Measurements from ENCODE around the gene OBSCN.
A peak's percentile ranks its signal among the peaks of the same experiment; 100 is the strongest.
"Not testable (repeated sequence)": the region's sequence is repeated elsewhere in the genome, so short reads cannot be mapped to it uniquely, and the experiment has no call there.

OBSCN gene

DNA sequence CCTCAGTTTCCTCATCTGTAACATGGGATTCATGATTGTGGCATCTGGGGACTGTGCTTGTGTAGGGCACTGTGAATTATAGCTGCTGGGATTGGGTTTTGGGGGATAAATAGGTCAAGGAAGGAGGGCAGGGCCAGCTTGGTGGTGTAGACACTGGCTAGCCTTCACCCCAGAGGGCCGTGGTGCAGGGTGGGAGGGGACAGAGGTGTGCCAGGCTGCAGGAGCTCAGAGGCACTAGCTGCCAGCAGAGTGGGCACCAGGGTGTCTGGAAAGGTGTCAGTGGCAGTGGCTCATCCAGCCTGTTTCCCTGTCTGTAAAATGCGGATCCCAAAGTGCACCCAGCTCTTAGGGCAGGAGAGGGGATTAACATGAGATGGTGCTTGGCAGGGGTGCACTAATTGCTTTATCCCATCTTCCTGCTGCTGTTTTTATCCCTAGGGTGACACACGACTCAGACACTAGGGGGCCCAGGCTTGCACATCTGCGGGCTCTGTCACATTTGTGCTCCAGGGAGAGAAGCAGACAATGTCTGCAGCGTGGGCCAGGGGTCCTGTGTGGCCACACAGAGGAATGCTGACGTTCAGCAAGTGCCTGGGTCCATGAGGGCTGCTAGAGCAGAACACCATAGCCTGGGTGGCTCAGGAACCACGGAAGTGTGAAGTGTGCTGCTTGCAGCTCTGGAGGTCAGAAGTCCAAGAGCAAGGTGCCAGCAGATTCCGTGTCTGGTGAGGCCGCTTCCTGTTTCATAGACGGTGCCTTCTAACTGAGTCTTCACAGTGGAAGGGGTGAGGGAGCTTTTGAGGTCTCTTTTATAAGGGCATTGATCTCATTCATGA, 19.3 kb downstream of the OBSCN start:
- peak; percentile 58 for DNase-seq (ENCODE audit: low spot score)

DNA sequence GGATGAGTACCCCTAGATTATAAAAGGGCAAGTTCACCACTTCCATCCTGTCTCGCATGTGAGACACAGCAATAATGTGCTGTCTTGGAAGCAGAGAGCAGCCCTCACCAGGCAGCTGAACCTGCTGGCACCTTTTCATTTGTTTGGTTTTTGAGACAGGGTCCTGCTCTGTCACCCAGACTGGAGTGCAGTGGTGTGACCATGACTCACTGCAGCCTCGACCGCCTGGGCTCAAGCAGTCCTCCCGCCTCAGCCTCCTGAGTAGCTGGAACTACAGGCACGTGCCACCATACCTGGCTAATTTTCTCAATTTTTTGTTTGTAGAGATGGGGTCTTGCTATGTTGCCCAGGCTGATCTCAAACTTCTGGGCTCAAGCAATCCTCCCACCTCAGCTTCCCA, 20.3 kb downstream of the OBSCN start:
- not testable (repeated sequence) for DNase-seq (ENCODE audit: low spot score)

DNA sequence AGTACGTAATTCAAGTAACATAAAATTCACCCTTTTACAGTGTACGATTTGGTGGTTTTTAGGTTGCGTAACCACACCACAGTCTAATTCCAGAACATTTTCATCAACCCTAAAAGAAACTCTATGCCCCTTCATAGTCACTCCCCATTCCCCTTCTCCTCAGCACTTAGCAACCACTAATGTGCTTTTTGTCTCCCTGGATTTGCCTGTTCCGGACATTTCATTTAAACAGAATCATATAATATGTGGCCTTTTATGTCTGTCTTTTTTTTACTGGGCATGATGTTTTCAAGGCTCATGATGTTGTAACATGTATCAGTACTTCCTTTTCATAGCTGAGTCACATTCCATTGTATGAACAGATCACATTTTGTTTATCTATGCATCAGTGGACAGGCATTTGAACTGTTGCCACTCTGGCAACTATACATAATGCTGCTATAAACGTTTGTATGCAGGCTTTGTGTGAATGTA, 20.8 kb downstream of the OBSCN start:
- peak; percentile 57 for DNase-seq (ENCODE audit: low spot score)

DNA sequence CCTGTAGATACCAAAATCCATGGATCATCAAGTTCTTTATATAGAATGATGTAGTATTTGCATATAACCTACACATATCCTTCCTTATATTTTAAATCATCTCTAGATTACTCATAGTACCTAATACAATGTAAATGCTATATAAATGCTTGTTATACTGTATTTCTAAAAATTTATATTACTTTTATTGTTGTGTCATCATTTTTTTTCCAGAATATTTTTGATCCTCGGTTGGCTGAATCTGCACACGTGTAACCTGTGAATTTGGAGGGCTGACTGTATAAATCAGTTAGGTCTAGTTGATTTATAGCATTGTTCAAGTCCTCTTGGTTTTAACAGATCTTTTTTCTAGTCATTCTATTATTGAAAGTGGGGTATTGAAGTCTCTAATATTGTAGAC, 23.3 kb downstream of the OBSCN start:
- DNase-seq (ENCODE audit: low spot score), result no peak

DNA sequence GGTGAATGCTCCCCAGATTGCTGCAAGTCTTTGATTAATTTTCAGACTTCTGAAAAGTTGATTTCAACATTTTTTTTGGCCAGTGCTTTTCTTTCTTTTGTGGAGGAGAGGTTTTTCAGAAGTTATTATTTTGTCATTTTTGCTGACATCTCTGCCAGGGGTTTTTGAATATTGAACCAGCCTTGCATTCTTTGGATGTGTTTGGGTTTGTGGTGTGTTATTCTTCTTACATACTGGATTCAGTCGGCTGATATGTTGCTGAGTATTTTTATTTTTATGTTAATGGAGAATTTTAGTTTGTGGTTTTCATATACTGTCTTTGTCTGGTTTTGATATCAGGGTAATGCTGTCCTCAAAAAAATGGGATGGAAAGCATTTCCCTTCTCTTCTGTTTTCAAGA, 25.3 kb downstream of the OBSCN start:
- no peak for DNase-seq (ENCODE audit: low spot score)

DNA sequence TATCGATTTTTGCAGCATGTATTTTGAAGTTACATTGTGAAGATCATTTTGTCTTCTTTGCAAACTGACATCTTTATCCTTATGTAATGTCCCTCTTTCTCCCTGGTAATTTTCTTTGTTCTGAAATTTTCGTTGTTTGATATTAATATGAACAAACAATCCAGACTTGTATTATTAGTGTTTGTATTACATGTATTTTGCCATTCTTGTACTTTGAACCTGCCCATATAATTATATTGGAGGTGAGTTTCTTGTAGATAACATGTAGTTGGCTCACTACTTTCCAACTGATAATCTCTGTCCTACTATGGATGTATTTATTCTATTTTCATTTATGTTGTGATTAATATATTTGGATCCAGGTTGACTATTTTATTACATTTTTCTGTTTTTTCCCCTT, 27.1 kb downstream of the OBSCN start:
- no peak for DNase-seq (ENCODE audit: low spot score)

DNA sequence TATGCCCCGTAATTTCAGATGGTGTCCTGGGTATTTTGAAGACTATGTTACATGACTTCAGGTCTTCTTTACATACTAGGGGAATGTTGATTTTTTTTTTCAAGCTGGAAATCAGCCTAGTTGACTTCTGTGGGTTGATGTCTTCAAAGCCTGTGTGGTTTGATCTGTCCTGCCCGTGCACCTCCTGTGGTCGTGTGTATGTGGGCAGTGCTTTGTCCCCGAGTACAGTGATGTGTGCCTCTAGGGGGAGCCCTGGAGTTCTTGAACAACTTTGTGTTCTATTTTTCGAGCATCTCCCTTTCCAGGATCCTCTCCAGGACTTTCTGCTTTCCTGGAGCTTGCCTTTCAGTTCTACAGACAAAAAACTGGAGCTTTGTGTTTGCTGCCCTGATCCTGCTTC, 28.9 kb downstream of the OBSCN start:
- DNase-seq (ENCODE audit: low spot score), result peak; percentile 42

DNA sequence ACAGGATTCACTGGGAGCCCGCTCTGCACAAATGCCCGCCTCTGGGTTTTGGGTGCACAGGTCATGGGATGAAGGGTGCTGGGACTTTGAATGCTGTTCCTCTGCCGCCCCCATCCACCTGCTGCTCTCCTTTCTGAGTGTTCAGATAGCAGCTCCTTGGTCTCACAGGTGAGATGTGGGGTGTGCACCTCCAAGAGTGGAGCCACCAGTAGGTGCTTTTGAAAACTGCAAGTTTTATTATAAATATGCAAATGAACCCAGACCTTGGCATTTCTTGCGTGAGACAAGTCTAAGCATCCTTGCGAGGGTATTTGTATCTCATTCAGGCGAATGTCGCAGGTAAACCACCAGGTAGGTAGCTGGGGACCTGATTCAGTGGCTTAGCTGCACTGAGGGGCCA, 30.2 kb downstream of the OBSCN start:
- DNase-seq (ENCODE audit: low spot score), result no peak

DNA sequence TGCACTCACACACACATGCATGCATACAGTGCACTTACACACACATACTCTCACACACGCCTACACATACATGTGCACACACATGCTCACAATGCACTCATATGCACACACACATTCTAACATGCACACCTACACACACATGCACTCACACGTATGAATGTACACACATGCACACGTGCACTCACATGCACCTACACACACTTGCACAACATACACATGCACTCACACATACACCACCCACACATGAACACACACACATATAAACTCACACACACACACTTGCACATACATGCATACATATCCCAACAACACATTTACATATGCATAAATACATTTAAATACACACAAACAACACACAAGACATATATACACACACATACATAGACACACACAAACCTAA, 30.6 kb downstream of the OBSCN start:
- DNase-seq (ENCODE audit: low spot score), result no peak

DNA sequence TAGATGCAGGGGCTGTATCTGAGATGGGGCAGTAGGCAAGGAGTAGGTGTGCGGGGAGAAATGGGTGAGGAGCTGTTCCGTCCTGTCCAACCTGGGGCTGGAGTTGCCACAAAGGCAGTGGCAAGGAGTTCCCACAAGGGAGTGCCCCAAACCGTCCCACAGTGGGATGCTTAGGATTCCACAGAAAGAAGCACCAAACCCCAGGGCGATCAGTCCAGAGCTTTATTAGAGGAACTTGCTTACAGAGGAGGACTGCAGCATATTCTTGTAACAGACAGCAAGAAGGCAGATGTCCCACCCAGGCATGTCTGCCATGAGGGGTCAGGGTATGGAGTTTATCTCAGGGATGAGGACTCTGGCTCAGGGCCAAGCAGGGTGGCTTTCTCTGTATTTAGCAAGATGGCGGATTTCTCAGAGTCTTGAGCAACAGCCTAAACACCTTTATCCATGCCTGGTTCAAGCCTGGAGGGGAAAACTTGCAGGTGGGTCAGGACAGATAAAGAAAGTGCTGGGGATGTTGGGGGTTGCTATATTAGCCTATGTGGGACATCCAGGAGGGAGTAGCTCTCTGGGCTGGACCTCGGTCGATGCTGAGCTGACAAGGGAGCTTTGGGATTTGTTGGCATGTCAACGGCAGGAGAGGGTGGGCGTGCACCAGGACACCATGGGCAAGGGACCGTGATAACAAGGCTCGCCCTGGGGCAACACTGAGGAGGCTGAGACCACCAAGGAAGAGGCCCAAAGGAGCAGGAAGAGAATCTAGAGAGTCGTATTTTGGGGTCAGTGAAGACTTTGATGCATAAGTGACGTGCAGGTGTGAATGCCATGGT, 32.8 kb downstream of the OBSCN start:
- DNase-seq (ENCODE audit: low spot score), result no peak

DNA sequence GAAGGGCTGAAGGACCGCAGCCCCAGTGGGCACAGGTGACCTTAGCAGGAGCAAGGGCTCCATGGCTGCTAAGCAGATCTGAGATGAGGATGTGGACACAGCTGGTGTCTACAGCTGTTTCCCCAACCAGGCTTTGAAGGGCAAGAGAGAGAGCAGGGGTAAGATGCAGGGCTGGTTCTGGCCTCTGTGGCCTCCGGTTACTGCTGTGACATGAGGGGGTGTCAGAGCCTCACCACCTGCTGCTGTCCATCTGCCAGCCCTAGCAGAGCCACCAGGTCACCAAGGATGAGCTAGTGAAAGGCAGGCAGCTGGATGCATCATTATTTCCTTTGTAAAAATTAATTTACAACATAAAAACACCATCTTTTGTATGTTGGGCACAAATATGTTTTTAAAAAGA, 33.4 kb downstream of the OBSCN start:
- DNase-seq (ENCODE audit: low spot score), result no peak

DNA sequence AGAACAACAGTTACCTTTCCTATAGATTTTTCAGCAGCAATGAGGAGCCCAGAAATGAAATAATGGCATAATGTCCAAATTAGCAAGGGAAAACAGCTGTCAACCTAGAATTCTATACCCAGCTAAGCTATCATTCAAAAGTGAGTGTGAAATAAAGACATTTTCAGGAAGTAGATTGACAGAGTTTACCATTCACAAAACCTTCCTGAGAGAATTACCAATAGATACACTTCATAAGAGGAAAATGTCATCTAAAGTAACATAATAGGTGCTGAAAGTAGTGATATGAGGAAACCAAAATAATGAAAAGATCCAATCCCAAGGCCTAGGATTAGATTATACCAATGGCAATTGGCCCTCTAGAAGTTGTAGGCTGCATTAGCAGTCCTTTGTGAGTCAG, 34.6 kb downstream of the OBSCN start:
- no peak for DNase-seq (ENCODE audit: low spot score)

DNA sequence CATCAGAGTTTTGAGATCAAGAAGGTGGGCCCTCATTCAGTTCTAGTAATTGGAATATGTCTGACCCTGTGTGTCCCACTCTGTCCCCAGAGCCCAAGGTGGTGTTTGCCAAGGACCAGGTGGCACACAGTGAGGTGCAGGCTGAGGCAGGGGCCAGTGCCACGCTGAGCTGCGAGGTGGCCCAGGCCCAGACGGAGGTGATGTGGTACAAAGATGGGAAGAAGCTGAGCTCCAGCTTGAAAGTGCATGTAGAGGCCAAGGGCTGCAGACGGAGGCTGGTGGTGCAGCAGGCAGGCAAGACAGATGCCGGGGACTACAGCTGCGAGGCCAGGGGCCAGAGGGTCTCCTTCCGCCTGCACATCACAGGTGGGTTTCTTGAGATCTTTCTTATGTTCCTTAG, 35.2 kb downstream of the OBSCN start:
- DNase-seq (ENCODE audit: low spot score), result no peak

DNA sequence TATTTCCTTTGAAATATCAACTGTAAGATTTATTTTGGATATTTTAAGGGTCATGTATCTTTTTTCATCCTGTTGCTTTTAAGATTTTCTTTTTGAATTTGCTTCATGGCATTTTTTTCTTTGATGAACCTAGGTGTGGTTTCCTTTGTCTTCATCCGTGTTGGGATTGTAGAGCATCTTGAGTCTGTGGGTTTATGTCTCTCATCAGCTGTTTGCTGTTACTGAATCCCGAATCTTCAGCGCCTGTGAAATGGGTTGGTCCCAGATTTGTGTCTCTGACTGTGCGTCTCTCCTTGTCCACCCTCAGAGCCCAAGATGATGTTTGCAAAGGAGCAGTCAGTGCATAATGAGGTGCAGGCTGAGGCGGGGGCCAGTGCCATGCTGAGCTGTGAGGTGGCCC, 36.1 kb downstream of the OBSCN start:
- not testable (repeated sequence) for DNase-seq (ENCODE audit: low spot score)

DNA sequence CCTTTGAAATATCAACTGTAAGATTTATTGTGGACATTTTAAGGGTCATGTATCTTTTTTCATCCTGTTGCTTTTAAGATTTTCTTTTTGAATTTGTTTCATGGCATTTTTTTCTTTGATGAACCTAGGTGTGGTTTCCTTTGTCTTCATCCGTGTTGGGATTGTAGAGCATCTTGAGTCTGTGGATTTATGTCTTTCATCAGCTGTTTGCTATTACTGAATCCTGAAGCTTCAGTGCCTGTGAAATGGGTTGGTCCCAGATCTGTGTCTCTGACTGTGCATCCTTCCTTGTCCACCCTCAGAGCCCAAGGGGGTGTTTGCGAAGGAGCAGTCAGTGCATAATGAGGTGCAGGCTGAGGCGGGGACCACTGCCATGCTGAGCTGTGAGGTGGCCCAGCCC, 37.3 kb downstream of the OBSCN start:
- DNase-seq (ENCODE audit: low spot score), result no peak

DNA sequence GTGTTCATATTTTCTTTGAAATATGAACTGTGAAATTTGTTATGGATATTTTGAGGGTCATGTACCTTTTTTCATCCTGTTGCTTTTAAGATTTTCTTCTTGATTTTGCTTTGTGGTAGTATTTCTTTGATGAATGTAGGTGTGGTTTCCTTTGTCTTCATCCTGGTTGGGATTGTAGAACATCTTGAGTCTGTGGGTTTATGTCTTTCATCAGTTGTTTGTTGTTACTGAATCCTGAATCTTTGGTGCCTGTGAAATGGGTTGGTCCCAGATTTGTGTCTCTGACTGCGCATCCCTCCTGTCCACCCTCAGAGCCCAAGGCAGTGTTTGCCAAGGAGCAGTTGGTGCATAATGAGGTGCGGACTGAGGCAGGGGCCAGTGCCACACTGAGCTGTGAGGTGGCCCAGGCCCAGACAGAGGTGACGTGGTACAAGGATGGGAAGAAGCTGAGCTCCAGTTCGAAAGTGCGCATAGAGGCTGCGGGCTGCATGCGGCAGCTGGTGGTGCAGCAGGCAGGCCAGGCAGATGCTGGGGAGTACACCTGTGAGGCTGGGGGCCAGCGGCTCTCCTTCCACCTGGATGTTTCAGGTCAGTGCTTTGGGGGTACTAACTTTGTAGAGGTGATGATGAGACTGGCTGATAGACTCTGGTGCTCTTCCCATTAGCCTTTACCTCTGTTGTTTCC, 38.5 kb downstream of the OBSCN start:
- DNase-seq (ENCODE audit: low spot score), result no peak

DNA sequence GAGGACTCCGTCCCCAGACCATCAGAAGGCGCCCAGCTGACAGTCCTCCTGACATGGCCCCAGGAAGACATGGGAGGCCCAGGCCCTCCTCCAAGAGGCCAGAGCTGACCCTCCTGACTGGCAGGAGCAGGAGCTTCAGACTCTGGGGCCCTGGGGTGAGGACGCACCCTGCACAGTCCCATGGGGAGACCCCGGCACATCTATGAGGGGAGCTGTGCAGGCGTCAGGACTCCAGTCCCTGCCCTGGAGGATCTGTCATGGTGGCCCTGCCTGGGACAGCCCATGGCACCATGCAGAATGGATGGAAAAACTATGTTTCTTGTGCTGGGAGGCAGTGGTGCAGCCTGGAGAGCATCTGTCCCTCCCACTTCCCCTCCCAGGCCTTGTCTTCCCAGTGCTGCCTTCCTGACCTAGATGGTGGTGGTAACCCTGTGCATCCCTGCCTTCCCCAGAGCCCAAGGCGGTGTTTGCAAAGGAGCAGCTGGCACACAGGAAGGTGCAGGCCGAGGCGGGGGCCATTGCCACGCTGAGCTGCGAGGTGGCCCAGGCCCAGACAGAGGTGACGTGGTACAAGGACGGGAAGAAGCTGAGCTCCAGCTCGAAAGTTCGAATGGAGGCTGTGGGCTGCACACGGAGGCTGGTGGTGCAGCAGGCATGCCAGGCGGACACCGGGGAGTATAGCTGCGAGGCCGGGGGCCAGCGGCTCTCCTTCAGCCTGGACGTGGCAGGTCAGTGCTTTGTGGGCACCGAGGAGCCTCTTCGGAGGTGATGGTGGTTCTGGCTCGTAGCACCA, 41.9 kb downstream of the OBSCN start:
- no peak for DNase-seq (ENCODE audit: low spot score)

DNA sequence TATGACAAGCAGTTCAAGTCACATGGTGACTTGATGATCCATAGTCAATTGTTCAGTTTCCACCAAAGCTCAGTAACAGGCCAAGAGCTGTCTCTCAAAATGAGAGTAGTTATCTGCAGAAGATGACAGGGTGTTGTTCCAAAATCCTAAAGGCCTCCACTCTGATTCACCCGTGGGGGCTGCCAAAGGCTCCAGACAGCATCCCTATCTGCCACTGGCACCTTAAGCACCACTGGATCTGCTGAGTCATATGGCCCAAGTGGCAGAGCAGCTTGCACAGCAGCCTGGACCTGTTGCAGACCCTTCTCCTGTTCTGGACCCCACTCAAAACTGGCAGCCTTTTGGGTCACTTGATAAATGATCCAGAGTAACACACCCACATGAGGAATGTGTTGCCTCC, 44.6 kb downstream of the OBSCN start:
- DNase-seq (ENCODE audit: low spot score), result not testable (repeated sequence)

DNA sequence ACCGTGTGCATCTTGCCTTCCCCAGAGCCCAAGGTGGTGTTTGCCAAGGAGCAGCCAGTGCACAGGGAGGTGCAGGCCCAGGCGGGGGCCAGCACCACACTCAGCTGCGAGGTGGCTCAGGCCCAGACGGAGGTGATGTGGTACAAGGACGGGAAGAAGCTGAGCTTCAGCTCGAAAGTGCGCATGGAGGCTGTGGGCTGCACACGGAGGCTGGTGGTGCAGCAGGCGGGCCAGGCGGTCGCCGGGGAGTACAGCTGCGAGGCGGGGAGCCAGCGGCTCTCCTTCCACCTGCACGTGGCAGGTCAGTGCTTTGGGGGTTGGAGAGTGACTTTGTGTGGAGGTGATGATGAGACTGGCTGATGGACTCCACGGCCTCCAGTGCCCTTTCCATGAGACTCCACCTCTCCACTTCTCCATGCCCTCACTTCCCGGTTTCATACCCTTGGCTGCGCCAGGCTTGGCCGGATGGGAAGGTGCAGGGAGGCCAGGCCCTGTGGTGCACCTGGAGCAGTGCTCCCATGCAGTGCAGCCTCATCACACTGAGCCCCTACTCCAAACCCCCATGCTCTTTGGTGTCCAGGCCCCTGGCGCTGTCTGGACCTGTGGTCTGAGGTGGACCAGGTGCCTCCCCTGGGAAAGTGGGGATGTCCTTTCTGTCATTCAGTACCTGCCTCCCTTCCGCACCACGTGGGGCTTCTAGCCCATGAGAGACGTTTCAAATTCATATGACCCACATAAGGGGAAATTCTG, 49.0 kb downstream of the OBSCN start:
- no peak for DNase-seq (ENCODE audit: low spot score)

DNA sequence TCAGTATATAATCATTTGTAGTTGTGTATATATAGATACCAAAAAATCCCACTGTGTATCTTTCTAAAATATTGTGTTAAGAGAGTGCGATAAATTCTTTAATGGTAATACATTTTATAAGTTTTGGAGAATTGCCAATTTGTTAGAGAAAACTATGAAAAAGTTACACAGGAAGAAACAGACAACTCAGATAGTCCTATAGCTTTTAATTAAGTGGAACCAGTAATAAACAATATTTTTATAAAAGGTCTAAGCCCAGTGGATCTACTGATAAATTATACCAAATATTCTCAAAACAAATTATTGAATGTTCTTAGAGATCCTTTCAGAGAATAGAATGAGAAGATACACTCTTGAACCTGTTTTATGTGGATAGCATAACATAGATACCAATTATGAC, 50.6 kb downstream of the OBSCN start:
- no peak for DNase-seq (ENCODE audit: low spot score)

DNA sequence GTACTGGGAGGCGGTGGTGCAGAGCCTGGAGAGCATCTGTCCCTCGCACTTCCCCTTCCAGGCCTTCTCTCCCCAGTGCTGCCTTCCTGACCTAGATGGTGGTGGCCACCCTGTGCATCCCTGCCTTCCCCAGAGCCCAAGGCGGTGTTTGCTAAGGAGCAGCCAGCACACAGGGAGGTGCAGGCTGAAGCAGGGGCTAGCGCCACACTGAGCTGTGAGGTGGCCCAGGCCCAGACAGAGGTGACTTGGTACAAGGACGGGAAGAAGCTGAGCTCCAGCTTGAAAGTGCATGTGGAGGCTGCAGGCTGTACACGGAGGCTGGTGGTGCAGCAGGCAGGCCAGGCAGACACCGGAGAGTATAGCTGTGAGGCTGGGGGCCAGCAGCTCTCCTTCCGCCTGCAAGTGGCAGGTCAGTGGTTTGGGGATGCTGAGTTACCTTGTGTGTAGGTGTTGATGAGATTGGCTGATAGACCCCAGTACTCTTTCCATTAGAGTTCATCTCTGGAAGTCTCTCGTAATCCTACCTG, 51.6 kb downstream of the OBSCN start:
- no peak for DNase-seq (ENCODE audit: low spot score)

All from kidney tubule cell (primary cell).